ENCODE data around the gene NECAB2.

Gene NECAB2

GRCh38 chr16:83968306-83968851 lies 335 bp downstream of the NECAB2 start:
- no peak for DNase-seq

- DNase-seq: no peak
Observed at GRCh38 chr16:83968891-83969649, 1.0 kb downstream of the NECAB2 start.

- DNase-seq: no peak
Observed at GRCh38 chr16:83969771-83970429, 1.9 kb downstream of the NECAB2 start.

GRCh38 chr16:83970430-83970815 lies 2.4 kb downstream of the NECAB2 start:
- no peak for DNase-seq

GRCh38 chr16:83971165-83972130 lies 3.4 kb downstream of the NECAB2 start:
- DNase-seq: no peak

- no peak for DNase-seq
Observed at GRCh38 chr16:83972256-83973008, 4.4 kb downstream of the NECAB2 start.

- no peak for DNase-seq
Observed at GRCh38 chr16:83973077-83973476, 5.0 kb downstream of the NECAB2 start.

GRCh38 chr16:83973581-83974385 lies 5.7 kb downstream of the NECAB2 start:
- DNase-seq: no peak

GRCh38 chr16:83974475-83974874 lies 6.4 kb downstream of the NECAB2 start:
- DNase-seq: no peak

- no peak for DNase-seq
Observed at GRCh38 chr16:83975590-83976260, 7.7 kb downstream of the NECAB2 start.

- no peak for DNase-seq
Observed at GRCh38 chr16:83977056-83977815, 9.2 kb downstream of the NECAB2 start.

GRCh38 chr16:83978401-83978904 lies 10.4 kb downstream of the NECAB2 start:
- DNase-seq: no peak

- no peak for DNase-seq
Observed at GRCh38 chr16:83979441-83979840, 11.4 kb downstream of the NECAB2 start.

GRCh38 chr16:83980794-83981193 lies 12.8 kb downstream of the NECAB2 start:
- DNase-seq: no peak

- DNase-seq: no peak
Observed at GRCh38 chr16:83981799-83982198, 13.8 kb downstream of the NECAB2 start.

GRCh38 chr16:83983491-83983890 lies 15.4 kb downstream of the NECAB2 start:
- DNase-seq: no peak

GRCh38 chr16:83989300-83989699 lies 21.3 kb downstream of the NECAB2 start:
- no peak for DNase-seq

GRCh38 chr16:83990492-83990891 lies 22.4 kb downstream of the NECAB2 start:
- no peak for DNase-seq

- no peak for DNase-seq
Observed at GRCh38 chr16:83992624-83993023, 24.6 kb downstream of the NECAB2 start.

GRCh38 chr16:83994087-83994486 lies 26.0 kb downstream of the NECAB2 start:
- DNase-seq: no peak

Measured in CD4-positive, alpha-beta T cell treated with Interleukin-17A for 1 hour (primary cell).